ENCODE results near the gene TRAF2.
A peak's percentile ranks its signal among the peaks of the same experiment; 100 is the strongest.

The TRAF2 gene

DNA sequence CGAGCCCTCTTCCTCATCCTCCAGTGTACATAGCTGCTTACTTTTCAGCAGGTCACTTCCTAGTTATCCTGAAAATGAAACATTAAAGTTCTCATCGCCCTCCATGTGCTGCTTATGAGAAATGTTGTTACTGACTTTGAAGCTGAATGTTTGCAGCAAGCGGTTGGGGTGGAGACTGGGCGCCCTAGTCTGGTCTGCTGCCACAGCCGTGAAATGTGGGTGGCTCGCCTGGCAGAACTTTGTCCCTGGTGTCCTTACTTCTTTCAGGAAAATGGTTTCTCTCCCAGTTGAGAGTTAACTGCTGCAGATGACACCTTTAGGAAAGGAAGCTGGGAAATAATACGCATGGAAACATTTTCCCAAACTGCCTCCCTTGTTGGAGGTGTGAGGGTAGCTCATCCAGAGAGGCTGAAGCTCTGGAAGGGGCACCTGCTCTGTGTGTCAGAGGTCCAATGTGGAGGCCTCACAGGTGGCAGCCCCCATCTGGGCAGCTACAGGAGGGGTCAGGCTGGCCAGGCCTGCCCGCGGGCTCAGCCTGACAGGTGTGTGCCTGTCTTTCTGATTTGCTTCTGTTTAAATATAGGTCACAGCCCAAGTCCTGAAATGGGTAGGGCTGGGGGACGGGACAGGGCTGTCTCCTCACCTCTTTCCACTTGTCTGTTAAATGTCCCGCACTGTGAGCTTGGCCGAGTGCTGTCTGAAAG is 24.0 kb downstream of the TRAF2 start:
- no peak for DNase-seq (ENCODE audit: extremely low read depth in 1 of 2, low read depth in 1 of 2)

DNA sequence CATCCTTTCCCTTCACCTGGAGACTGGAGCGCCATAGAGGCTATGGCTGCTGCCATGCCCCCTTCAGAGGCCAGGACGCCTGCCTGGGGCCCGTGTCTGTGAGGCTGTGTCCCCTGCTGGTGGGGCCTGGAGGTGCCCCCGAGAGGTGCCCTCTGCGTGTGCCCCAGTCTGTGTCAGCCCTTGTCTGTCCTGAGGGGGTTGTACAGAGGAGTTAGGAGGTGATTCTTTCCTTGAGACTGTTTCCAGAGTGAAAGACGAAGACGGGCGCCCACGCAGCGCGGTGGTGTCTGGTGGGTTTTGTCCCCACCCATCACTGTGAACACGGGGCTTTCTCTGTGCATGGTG is 24.6 kb downstream of the TRAF2 start:
- no peak for DNase-seq (ENCODE audit: extremely low read depth in 1 of 2, low read depth in 1 of 2)

DNA sequence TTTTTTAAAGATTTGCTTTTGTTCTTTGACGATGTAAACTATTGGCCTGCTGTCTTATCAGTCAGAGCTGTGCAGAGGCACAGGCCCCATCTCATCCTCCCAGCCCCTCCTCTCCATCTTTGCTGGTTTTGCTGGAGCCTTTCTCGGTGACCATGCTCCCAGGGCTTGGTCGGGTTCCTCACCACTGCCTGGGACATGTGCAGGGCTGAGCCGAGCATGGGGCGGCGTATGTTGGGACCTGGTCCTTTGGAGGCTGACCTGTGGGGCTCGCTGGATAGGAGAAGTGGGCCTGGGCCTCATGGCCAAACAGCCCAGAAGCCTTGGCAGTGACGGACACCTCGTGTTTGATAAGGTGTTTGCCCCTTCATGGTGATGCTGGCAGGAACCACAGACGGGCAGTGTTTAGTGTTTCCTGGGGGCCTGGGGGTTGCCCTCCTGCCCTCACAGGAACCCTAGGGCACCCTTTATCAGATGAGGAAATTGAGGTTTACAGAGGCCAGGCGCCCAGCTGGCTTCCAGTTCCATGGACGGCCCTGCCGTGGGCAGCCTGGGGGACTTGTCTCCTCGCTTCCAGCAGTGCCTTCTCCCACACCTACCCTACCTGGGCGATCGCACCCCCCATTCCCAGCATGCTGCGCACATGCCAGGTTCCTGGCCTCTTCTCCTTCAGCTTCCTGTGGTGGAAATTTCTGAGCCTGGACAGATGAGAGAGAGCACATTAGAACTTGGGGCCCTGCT is 27.6 kb downstream of the TRAF2 start:
- no peak for DNase-seq (ENCODE audit: extremely low read depth in 1 of 2, low read depth in 1 of 2)

DNA sequence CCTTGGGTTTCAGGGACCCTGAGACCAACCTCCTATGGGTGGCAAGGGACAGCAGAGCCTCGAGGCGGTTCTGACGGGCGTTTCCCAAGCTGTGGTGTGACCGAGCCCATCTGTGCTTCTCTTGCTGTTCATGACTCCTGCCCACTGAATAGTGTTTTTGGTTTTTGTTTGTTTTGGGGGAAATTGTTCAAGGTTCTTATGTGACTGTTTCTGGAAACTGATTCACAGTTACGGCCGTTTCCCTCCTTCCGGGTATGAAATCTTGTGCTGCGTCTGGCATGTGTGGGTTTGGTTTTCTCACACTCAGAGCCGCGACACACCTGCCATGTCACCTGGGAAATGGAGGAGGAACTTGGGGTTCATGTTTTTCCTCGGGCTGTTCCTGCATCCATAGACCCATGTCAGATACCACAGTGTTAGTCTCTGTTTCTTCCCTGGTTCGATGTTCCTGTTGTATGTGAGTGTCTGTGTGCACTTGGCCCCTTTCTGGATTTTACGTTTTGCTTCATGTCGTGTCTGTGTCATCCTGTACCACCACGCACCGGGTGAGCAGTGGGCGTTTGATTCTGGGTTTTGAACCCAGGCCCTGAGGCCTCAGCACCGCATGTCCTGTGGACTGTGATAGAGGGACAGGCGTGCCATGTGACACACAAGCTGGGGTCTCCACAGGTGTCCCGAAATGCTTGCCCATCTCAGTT is 29.5 kb downstream of the TRAF2 start:
- no peak for DNase-seq (ENCODE audit: extremely low read depth in 1 of 2, low read depth in 1 of 2)

DNA sequence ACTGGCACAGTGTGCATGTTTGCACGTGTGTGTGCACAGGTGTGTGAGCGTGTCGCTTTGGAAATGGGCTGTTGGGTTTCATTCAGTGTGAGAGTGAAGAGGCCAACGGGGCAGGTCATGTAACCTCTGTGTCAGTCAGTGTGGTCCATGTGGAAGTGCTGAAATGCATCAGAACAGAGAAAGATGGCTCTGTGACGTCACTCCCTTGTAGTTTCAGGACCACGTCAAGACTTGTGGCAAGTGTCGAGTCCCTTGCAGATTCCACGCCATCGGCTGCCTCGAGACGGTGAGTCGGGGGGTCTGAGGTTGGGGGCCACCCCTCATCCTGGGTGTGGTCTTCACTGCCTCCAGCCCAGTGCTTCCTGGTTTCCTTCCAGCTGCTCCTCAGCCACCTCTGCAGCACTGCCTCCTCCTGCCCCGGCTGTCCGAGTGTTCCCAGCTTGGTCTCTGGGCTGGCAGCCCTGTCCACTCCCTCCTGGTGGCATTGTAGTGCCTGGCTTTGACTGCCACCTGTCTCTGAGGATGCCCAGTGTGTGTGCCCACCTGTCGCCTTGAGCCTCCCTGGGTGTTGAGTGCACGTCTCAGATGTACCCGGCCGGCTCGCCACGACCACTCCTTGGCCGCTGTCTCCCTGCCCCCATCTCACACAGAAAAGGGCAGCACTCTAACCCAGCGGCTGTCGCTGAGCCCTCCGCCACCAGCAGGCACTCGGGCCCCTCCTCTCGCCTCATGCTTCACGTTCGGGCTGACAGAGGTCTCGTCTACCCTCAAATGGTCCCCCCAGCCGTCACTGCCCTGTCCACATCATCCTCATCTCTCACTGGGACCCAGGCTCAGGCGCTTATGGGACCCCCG is 30.2 kb downstream of the TRAF2 start:
- DNase-seq (ENCODE audit: extremely low read depth in 1 of 2, low read depth in 1 of 2), result peak in 1 of 2 donors; percentile 30

DNA sequence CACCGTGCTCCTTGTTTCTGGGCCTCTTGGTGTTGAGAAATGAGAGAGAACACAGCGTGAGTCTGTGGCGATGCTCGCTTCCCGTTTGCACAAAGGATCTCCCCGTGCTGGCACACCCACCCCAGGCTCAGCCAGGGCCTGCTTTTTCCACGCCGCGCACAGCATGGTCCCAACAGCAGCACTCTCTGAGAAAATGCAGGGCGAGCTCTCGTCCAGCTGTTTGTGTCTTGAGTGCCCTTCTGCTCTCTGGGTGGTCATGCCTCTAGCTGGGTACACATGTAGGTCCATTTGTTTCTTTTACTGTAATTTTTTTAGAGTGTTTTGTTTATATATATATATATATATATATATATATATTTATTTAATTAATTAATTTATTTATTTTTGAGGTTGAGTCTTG is 31.6 kb downstream of the TRAF2 start:
- no peak for DNase-seq (ENCODE audit: extremely low read depth in 1 of 2, low read depth in 1 of 2)

DNA sequence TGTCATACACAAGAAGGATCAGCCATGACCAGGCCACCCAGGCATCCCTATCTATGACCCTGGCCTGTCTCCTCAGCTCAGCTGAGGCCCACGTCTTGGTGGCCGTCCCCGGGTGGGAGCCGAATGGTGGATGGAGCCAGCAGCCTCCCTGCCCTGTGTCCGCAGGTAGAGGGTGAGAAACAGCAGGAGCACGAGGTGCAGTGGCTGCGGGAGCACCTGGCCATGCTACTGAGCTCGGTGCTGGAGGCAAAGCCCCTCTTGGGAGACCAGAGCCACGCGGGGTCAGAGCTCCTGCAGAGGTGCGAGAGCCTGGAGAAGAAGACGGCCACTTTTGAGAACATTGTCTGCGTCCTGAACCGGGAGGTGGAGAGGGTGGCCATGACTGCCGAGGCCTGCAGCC is 33.8 kb downstream of the TRAF2 start:
- no peak for DNase-seq (ENCODE audit: extremely low read depth in 1 of 2, low read depth in 1 of 2)

DNA sequence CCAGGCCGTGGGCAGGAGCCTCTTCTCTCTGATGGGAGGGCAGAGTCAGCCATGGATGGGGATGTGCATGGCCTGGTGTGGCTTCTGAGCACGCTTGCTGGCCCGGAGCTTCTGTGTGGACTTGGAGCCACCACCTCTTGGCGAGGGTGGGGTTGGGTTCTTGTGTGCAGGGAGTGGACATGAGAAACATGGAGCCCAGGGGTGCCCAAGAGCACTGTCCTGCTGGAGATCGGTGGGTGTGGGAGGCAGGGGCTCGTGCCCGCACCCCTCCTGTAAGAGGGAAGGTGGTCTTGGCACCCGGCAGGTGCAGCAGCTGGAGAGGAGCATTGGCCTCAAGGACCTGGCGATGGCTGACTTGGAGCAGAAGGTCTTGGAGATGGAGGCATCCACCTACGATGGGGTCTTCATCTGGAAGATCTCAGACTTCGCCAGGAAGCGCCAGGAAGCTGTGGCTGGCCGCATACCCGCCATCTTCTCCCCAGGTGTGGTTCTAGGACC is 34.5 kb downstream of the TRAF2 start:
- DNase-seq (ENCODE audit: extremely low read depth in 1 of 2, low read depth in 1 of 2), result no peak

DNA sequence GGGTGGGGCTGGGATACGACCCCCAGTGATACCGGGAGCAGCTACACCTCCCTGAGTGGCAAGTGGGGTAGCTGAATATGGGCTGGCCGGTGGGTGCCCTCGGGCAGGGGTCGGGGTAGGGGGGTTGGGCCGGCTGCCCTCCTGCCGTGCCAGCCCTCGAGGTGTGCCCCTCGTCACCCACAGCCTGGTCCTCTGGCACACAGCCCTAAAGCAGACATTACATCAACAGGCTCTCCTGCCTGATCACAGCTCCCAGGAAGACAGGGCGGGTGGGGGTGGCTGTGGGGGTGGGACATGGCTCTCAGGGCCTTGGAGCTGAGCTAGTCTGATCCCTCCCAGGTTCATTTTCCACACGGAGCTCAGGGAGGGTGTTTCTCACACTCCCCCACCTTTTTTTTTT is 35.0 kb downstream of the TRAF2 start:
- no peak for DNase-seq (ENCODE audit: extremely low read depth in 1 of 2, low read depth in 1 of 2)

DNA sequence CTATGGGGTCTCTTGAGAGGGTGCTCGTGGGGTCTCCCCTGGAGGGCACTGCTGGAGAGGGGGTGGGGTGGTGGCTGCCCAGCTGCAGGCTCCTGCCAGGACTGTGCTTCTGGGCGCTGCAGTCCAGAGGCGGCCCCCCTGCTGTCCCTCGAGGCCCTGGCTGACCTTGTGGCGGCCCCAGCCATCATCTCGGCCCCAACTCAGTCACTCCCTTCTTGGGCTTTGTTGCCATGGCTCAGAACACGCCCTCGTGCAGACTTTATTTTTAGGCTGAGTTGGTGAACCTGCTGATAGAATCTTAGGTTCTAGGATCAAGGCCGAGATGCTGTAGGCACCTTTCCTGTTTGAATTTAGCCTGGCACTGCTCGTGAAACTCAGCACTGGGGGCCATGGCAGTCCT is 35.4 kb downstream of the TRAF2 start:
- no peak for DNase-seq (ENCODE audit: extremely low read depth in 1 of 2, low read depth in 1 of 2)

DNA sequence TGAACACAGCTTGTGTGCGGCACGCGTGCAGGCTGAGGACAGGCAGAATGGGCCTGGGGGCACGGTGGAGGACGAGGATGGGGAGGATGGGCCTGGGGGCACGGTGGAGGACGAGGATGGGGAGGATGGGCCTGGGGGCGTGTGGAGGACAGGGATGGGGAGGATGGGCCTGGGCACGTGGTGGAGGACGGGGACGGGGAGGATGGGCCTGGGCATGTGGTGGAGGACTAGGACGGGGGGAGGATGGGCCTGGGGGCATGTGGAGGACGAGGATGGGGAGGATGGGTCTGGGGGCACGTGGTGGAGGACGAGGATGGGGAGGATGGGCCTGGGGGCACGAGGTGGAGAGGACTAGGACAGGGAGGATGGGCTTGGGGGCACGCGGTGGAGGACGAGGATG is 36.2 kb downstream of the TRAF2 start:
- DNase-seq (ENCODE audit: extremely low read depth in 1 of 2, low read depth in 1 of 2), result no peak

DNA sequence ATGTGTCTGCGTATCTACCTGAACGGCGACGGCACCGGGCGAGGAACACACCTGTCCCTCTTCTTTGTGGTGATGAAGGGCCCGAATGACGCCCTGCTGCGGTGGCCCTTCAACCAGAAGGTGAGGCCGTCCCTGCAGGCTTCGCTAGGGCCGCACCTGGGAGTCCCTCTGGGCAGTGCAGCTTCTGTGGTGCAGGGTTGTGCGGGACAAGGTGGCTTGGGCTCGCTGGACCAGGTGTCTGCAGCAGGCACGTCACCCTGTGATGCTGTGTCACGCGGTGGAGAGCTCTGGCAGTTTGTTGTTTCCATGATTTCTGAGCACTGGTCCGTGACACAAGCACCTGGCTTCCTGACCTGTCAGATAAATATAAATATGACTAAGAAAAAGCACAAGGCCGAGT is 37.6 kb downstream of the TRAF2 start:
- DNase-seq (ENCODE audit: extremely low read depth in 1 of 2, low read depth in 1 of 2), result no peak

DNA sequence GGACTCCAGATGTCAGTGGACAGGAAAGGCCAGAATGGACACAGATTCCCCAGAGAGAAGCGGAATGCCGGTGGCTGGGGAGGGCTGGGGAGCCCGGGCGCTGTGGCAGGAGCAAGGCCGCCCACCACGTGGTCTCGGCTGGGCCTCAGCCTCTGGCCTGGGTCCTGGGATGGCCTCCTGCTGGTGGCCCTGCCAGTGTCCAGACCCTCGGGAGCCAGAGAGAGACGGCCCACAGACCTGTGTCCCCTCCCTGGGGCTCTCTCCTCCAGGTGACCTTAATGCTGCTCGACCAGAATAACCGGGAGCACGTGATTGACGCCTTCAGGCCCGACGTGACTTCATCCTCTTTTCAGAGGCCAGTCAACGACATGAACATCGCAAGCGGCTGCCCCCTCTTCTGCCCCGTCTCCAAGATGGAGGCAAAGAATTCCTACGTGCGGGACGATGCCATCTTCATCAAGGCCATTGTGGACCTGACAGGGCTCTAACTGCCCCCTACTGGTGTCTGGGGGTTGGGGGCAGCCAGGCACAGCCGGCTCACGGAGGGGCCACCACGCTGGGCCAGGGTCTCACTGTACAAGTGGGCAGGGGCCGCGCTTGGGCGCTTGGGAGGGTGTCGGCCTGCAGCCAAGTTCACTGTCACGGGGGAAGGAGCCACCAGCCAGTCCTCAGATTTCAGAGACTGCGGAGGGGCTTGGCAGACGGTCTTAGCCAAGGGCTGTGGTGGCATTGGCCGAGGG is 39.3 kb downstream of the TRAF2 start:
- DNase-seq (ENCODE audit: extremely low read depth in 1 of 2, low read depth in 1 of 2), result no peak

DNA sequence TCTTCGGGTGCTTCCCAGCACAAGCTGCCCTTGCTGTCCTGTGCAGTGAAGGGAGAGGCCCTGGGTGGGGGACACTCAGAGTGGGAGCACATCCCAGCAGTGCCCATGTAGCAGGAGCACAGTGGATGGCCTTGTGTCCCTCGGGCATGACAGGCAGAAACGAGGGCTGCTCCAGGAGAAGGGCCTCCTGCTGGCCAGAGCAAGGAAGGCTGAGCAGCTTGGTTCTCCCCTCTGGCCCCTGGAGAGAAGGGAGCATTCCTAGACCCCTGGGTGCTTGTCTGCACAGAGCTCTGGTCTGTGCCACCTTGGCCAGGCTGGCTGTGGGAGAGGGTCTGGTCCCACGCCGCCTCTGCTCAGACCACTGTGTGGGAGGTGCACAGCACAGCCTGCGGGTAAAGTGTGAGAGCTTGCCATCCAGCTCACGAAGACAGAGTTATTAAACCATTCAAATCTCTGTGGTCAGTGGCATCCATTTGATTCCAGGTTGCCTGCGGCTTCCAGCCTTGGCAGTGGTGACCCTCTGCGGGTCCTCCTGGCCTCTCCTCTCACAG is 39.9 kb downstream of the TRAF2 start:
- DNase-seq (ENCODE audit: extremely low read depth in 1 of 2, low read depth in 1 of 2), result no peak

DNA sequence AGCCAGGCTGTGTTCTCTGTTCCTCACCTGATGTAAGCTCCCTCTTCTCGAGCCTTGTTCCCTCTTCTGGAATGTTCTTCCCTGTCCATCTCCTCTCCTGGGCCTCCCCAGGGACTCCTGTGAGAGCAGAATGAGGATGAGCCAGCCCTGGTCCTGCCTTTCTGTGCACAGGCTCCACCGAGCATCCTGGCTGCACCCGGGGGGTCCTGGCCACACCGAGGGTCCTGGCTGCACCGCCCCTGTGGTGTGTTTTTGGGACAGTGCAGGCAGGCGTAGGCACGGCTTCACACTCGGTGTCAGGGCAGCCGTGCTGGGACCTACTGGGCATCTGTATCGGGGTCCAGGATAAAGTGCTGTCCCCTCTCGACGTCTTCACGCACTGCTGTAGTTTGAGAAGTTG is 40.4 kb downstream of the TRAF2 start:
- no peak for DNase-seq (ENCODE audit: extremely low read depth in 1 of 2, low read depth in 1 of 2)

DNA sequence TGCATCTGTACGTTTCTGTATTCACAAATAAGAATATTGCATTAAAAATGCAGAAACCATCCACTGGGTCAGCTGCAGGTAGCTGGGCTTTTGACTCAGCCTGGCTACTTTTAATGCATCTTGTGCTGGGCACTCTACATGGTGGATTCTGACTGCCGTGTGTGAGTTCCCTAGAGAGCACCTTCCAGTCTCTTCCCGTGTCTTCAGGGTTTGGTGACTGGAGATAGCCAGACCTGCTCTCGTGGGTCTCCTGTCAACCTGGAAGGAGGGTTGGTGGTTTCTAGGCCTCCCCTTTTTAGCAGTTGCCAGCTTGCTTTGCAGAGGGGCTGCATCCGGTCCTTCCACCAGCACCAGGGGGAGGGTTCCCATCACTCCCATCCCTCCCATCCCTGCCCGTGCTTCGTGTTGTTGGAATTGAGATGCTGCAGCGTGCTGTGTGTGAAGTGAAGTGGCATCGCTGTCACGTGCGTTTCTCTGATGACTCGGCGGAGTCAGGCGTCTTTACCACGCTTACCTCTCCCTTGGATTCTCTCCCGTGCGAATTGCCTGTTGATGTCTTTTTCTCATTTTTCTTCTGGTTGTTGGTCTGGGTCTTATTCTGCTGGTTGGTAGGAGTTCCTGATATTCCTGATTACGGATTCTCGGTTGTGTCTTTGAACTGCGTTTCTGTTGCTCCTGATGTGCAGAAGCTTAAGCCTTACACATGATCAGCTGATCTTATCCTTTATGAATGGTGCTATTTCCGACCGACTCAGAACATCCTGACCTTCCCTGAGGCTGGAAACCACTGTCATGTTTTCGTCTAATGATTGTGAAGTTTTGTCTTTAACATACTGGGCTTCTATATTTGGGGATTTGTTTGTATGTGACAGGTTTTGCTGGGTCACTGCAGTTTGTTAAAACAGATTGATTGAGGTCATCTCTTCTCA is 41.3 kb downstream of the TRAF2 start:
- DNase-seq (ENCODE audit: extremely low read depth in 1 of 2, low read depth in 1 of 2), result no peak

DNA sequence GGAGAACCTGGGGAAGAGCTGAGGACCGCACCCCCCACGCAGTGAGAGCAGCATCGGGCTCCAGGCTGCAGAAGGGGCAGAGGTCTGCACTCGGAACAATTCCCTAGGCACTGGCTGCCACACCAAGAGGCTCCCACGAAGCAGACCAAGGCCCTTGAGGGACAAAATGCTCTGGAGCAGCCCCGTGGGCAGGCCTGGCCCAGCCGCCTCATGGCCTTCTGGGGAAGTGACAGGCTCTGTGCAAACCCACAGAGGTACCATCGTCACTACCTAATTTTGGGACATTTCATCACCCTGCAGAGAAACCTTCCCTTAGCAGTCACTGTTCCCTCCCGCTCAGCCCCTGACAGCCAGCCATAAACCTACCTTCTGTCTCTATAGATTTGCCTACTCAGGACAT is 42.3 kb downstream of the TRAF2 start:
- no peak for DNase-seq (ENCODE audit: extremely low read depth in 1 of 2, low read depth in 1 of 2)

DNA sequence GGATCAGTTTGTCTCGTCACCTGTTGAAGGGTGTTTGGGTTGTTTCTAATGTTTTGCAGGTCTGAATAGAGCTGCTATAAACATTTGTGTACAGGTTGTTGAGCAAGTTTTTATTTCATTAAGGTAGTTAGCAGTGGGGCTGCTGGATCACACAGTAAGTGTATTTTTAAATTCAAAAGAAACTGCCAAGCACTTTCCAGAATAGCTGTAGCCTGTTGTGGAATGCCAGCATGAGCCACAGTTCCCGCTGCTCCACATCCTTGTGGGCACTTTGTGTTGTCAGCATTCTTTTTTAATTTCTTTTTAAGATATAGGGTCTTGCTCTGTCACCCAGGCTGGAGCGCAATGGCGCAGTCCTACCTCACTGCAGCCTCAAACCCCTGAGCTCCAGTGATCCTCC is 43.7 kb downstream of the TRAF2 start:
- DNase-seq (ENCODE audit: extremely low read depth in 1 of 2, low read depth in 1 of 2), result no peak

DNA sequence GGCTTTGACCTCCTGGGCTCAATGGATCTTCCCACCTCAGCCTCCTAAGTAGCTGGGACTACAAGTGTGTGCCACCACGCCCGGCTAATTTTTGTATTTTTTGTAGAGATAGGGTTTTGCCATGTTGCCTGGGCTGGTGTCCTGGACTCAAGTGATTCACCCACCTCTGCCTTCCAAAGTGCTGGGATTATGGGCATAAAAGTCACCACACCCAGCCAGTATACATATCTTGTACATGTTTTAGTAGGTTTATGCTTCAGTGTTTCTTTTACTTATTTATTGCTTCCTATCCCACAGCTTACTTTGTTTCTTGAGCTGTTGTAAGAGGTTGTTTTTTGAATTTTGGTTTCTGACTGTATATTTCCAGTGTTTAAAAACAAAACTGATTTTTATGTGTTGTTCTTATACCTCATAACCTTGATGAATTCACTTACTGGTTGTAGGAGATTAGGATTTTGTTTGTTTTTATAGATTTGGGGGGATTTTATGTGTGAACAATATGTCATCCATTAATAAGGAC is 45.4 kb downstream of the TRAF2 start:
- no peak for DNase-seq (ENCODE audit: extremely low read depth in 1 of 2, low read depth in 1 of 2)
